Small intestine (tissue), 7 donors: ENCODE results near the gene PARL. TPM values are rescaled to one million over a fixed set of nuclear protein-coding genes. Genes with fewer than 3 reads are reported as not detected.

Experiments
- DNase-seq, 2 donors: peaks; one replicate each; pipeline versions ENCODE4 v3.0.0 to v3.0.0-alpha.2; 2013
- FAIRE-seq: peaks from 2 replicates; lab custom pipeline; 2012; peaks lifted over from hg19 to GRCh38; lab: Jason Lieb, UNC
- H3K27ac ChIP-seq, 3 donors: one replicate each; pipeline ENCODE4 v1.5.1; 2013; ENCODE audit warnings: low read length in 2 of 3, mild to moderate bottlenecking in 2 of 3, control low read depth in 1 of 3, inconsistent platforms in 1 of 3, low read depth in 1 of 3, moderate library complexity in 1 of 3
- H3K27me3 ChIP-seq, 3 donors: one replicate each; pipeline ENCODE4 v1.6.1; 2013; ENCODE audit warnings: low read length in 3 of 3, inconsistent platforms in 1 of 3; ENCODE audit not compliant: control insufficient read depth in 3 of 3, insufficient read depth in 3 of 3
- H3K36me3 ChIP-seq, 3 donors: one replicate each; pipeline ENCODE4 v1.6.1; 2013; ENCODE audit warnings: low read length in 3 of 3, inconsistent platforms in 1 of 3, low read depth in 1 of 3, mild to moderate bottlenecking in 1 of 3, moderate library complexity in 1 of 3; ENCODE audit not compliant: control insufficient read depth in 3 of 3, insufficient read depth in 2 of 3
- H3K4me1 ChIP-seq, 3 donors: one replicate each; pipeline ENCODE4 v1.6.1; 2013; ENCODE audit warnings: low read length in 2 of 3, inconsistent platforms in 1 of 3, low read depth in 1 of 3, mild to moderate bottlenecking in 1 of 3, moderate library complexity in 1 of 3; ENCODE audit not compliant: control insufficient read depth in 3 of 3, insufficient read depth in 2 of 3
- H3K4me3 ChIP-seq, 3 donors: one replicate each; pipeline ENCODE4 v1.5.1; 2013; ENCODE audit warnings: low read length in 3 of 3, control low read depth in 1 of 3, inconsistent platforms in 1 of 3, low read depth in 1 of 3, mild to moderate bottlenecking in 1 of 3, moderate library complexity in 1 of 3
- H3K9me3 ChIP-seq, 2 donors: one replicate each; pipeline ENCODE4 v1.6.1; 2013; ENCODE audit warnings: low read depth in 1 of 2, low read length in 1 of 2; ENCODE audit not compliant: control insufficient read depth in 2 of 2, insufficient read depth in 1 of 2
- WGBS, 3 donors: extraction: QIAGEN DNeasy Blood & Tissue Kit; methylation state at CpG; one replicate each; pipeline ENCODE4 v1.1.7; 2013; 5-methylcytosine and 5-hydroxymethylcytosine counted together
- polyA plus RNA-seq, 4 donors: library from polyadenylated mRNA; stranded (reverse) in 3 of 4; unstranded in 1 of 4; fragments of 200-250 nt in 3 of 4; fragments of 120-200 nt in 1 of 4; gene quantifications; one replicate each; pipeline versions ENCODE4 v1.2.1 to v1.2.3, GENCODE V29; 2013
- donor health status: healthy with polysubstance abuse.
- donor health status: control.
- donor health status: control.
- donor health status: Bipolar disorder and iron deficiency.
- donor health status: healthy.

PARL gene
- polyA plus RNA-seq, 4 donors: 43.7 to 77.3 (median 73.2) TPM

DNA sequence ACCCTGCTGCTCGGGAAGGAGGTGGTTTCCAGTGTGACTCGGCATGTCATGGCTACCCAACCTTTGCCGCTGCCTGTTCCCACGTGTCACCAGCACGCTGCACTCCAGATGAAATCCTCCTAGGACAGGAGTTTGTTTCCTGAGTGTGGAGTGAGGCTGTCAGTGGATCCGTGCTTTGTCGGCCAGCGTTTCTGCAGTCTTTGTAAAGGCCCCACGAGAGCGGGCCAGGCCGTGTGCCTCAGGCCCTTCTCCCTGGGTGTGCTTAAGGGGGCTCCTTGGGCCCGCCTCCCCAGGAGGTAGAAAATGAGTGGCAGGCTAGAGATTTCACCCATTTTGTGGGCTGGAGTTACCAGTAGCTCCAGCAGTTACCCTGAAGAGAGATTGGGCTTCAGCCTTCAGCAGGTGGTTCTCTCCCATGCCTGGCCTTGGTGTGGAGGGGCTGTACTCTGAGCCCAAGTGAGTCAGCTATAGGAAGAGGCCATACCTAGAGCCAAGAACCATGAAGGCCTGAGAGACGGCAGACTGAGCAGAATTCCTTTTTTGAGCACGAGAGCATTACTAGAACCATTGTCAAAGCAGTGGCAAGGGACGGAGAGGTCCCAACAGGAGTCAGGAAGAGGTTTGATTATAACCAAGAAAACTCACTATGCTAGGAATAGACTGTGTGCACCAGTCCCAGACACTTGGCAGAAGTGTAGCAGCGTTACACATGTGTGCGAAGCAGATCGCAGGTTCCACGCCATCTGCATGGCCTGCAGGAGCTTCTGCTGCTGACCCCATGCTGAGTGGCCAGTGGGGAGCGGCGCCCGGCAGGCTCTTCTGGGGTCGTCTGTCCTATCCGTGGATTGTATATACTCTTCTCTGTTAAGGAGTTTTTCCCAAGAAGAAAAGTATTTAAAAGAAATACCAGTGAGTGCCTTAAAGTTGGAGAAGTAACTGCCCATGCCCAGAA, 73.8 kb downstream of the PARL start:
- Histone ChIP-seq H3K27ac (no peak overlapping the region), H3K36me3 (peaks cover 8 to 60% (median 13%) of the 10 kb centered on the region in 3 donors), H3K27me3 (no peaks in the 10 kb centered on the region), H3K9me3 (no peaks in the 10 kb centered on the region), H3K4me3 (no peak overlapping the region), H3K4me1 (peaks cover 0 to 7% (median 0%) of the 10 kb centered on the region in 3 donors)
- FAIRE-seq: no peak
- WGBS, 3 donors: 92 to 95% (median 93%) methylated on average over 24 of the region's 24 CpGs
- no peak for DNase-seq

GRCh38 chr3:183809270-183809669, 75.4 kb downstream of the PARL start:
- Histone ChIP-seq H3K27me3 (no peaks in the 10 kb centered on the region), H3K36me3 (peaks cover 14 to 67% (median 14%) of the 10 kb centered on the region in 3 donors), H3K4me3 (no peak overlapping the region), H3K4me1 (peaks cover 0 to 7% (median 0%) of the 10 kb centered on the region in 3 donors), H3K9me3 (no peaks in the 10 kb centered on the region), H3K27ac (no peak overlapping the region)
- FAIRE-seq: no peak
- peak; percentile 50 to 64 for DNase-seq
- WGBS, 3 donors: 41 to 74% (median 44%) methylated on average over 5 of the region's 5 CpGs

- H3K27me3 ChIP-seq: no peaks in the 10 kb centered on the region
- FAIRE-seq (no peak), DNase-seq (no peak)
- peaks cover 14 to 71% (median 20%) of the 10 kb centered on the region in 3 donors for H3K36me3 ChIP-seq
- H3K27ac ChIP-seq: no peak overlapping the region
- peaks cover 0 to 7% (median 0%) of the 10 kb centered on the region in 3 donors for H3K4me1 ChIP-seq
- no peak overlapping the region for H3K4me3 ChIP-seq
- no peaks in the 10 kb centered on the region for H3K9me3 ChIP-seq
- WGBS, 3 donors: 94 to 97% (median 95%) methylated on average over 11 of the region's 11 CpGs
These were observed 76.3 kb downstream of the PARL start for GRCh38 chr3:183808355-183808754.

DNA sequence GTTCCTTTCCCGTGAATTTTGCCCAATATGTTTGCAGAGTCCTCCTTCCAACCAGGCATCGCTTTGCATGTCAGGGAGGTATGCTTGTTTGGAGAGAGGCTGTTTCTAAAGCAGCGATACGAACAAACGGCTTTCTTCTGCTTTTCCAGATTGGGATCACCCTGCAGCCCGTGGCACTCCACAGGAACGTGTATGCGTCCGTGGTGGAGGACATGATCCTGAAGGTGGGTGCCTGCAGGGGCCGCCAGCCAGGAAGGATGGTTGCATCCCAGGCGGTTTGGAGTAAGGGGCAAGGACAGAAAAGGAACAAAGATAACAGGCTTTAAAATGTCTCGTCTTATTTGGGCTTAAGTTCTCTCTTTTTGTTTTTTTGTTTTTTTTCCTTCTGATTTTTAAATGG, 76.8 kb downstream of the PARL start:
- Histone ChIP-seq H3K36me3 (peaks cover 14 to 71% (median 22%) of the 10 kb centered on the region in 3 donors), H3K27ac (no peak overlapping the region), H3K4me3 (no peak overlapping the region), H3K4me1 (peaks cover 0 to 7% (median 0%) of the 10 kb centered on the region in 3 donors), H3K9me3 (no peaks in the 10 kb centered on the region), H3K27me3 (no peaks in the 10 kb centered on the region)
- WGBS, 3 donors: 96 to 97% (median 97%) methylated on average over 12 of the region's 12 CpGs
- FAIRE-seq (no peak), DNase-seq (no peak)

DNA sequence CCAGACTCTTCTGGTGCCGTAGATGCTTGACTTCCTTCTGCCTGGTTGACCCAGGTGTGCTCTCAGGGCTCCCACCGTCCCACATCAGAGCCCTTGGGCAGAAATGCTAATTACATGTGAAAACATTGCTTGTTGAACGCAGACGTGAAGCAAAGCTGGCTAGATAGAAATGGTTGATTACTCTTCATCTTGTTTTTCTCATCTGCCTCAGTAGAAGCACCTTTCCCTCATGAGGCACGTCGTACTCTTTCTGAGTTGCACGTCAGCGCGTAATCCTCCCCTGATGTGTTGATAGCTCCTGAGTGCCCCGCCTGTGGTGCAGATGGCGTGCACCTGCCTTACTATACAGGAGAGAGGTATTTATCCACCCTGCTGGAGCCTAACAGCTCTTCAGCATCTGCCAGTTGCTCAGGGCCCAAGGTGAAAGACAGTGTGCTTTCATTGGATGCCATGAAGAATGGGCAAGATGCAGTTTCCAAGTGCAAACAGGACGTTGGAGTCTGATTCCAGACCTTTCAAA, 77.4 kb downstream of the PARL start:
- H3K4me3 ChIP-seq: no peak overlapping the region
- H3K9me3 ChIP-seq: no peaks in the 10 kb centered on the region
- peaks cover 14 to 75% (median 24%) of the 10 kb centered on the region in 3 donors for H3K36me3 ChIP-seq
- no peak overlapping the region for H3K27ac ChIP-seq
- no peak for FAIRE-seq
- WGBS, 3 donors: 87 to 93% (median 93%) methylated on average over 12 of the region's 12 CpGs
- H3K27me3 ChIP-seq: no peaks in the 10 kb centered on the region
- DNase-seq: peak; percentile 7 to 11
- H3K4me1 ChIP-seq: peaks cover 0 to 7% (median 0%) of the 10 kb centered on the region in 3 donors

GRCh38 chr3:183802989-183803388, 81.7 kb downstream of the PARL start:
- no peak for DNase-seq
- Histone ChIP-seq H3K36me3 (peaks cover 21 to 73% (median 34%) of the 10 kb centered on the region in 3 donors), H3K4me1 (no peaks in the 10 kb centered on the region), H3K27me3 (no peaks in the 10 kb centered on the region), H3K4me3 (no peak overlapping the region), H3K27ac (no peak overlapping the region), H3K9me3 (no peaks in the 10 kb centered on the region)
- no peak for FAIRE-seq
- 83 to 88% (median 85%) methylated on average over 6 of the region's 6 CpGs for WGBS, 3 donors

DNA sequence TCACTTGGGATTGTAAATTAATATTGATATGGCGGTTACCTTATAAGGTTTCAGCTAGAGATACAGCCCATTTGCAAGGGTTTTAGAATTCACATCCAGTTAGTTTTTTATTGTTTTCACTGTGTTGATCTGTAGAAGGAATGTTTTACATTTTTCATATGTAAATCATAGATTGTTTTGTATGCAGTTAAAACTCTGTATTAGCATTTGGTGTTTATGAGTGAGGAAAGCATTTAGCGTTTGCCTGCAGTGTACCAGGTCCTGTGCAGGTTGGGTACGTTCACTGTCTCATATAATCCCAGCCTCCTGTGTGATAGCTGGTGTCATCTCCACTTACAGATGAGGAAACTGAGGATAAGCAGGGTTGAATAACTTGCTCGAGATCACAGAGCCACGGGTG, 83.1 kb downstream of the PARL start:
- peaks cover 18 to 72% (median 28%) of the 10 kb centered on the region in 3 donors for H3K36me3 ChIP-seq
- no peak overlapping the region for H3K27ac ChIP-seq
- no peak overlapping the region for H3K4me3 ChIP-seq
- DNase-seq: no peak
- H3K4me1 ChIP-seq: no peaks in the 10 kb centered on the region
- no peaks in the 10 kb centered on the region for H3K27me3 ChIP-seq
- 84 to 98% (median 97%) methylated on average over 5 of the region's 5 CpGs for WGBS, 3 donors
- no peaks in the 10 kb centered on the region for H3K9me3 ChIP-seq
- no peak for FAIRE-seq

DNA sequence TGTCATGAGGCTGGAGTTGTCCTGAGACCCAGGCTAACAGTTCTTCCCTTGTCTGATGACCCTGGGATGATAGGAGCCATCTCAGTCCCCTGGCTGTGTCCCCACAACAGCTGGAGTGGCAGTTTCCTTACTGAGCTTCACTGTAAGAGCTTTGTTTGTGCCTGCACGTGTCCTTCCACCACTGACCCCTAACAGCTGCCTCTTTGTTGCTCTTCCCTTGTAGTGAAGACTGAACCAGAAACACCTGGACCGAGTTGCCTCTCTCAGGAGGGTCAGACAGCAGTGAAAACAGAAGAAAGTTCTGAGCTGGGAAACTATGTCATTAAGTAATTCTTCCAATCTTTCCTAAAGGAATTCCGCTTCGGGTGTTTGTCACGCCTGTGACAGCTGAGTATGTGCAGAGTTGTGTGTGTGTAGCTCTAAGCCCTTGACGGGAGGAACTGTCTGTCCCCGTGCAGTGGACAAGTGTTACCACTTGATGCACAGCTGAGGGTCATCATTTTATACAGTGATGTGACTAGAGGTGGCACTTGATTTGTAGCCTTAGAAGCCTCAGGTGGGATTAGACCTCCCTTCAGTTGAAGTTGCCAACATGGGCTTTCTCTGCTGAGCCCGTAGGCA, 84.3 kb downstream of the PARL start:
- H3K27me3 ChIP-seq: no peaks in the 10 kb centered on the region
- H3K4me3 ChIP-seq: no peak overlapping the region
- no peak for FAIRE-seq
- H3K4me1 ChIP-seq: no peaks in the 10 kb centered on the region
- WGBS, 3 donors: 84 to 96% (median 95%) methylated on average over 8 of the region's 8 CpGs
- no peaks in the 10 kb centered on the region for H3K9me3 ChIP-seq
- no peak for DNase-seq
- H3K36me3 ChIP-seq: peaks cover 18 to 66% (median 27%) of the 10 kb centered on the region in 3 donors
- H3K27ac ChIP-seq: no peak overlapping the region
